DMS153 (cell line): Measurements from ENCODE around the gene CFAP74.
A peak's percentile ranks its signal among the peaks of the same experiment; 100 is the strongest.

ENCODE experiments used
- DNase-seq: peaks from one replicate; lab custom pipeline; 2025; lab: John Stamatoyannopoulos, UW

Gene CFAP74

DNA sequence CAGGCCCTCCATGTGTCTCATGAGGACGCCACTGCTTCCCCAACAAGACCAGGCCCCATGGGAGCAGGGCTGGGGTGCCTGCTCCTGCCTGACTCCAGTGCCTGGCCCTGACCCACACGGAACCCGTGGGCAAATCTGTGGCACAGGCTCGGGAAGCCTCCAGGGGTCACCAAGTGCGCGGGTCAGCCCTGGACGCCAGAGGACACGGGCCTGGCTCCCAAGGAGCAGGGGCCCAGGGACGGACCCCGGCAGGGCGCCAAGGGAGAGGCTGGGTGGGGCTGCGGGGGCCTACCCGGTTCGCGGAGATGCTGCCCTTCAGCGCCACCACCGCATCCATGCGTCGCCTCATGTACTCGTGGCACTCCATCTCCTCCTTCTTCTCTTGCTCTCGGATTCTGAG lies 31.9 kb downstream of the CFAP74 start:
- DNase-seq: no peak

DNA sequence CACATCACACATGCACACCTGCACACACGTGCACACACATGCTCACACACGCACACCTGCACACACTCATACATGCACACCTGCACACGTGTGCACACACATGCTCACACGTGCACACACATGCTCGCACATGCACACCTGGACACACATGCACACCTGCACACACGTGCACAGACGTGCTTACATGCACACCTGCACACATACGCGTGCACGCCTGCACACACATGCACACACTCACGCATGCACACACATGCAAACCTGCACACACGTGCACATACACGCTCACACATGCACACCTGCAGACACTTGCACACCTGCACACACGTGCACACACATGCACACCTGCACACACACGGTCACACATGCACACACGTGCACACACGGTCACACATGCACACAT lies 32.6 kb downstream of the CFAP74 start:
- no peak for DNase-seq

DNA sequence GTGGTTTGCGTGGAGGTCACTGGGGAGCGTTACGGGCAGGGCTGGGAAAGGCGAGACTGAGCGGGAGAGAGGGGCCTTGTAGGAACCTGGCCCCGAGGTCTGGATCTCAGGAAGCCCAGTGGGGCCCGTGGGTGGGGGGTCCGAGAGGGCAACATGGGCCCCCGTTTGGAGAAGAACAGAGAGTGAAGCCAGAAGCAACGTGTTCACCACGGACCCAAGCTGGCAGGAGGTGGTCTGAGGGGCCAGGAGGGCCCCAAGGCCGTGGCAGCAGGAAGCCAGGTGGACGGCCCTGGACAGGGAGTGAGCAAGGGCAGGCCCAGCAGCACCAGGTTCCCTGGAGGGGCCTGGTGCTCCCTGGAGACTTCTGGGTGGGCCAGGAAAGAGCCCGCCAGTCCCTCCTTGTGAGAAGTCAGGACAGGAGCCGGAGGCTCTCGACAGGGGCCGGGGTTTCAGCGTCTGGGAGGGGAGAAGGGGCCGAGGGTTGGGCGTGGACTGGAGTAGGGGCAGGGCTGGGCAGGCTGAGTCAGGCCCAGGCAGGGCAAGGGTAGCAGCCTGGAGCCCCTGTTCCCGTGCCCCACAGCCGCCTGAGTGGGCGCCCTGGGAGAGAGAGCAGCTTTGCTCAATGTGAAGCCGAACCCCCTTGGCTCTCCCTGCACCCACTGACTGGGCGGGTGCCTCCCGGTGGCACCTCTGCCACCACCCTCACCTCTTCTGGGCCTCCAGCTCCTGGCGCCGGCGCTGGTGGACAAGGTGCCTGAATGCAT lies 33.5 kb downstream of the CFAP74 start:
- DNase-seq: no peak

DNA sequence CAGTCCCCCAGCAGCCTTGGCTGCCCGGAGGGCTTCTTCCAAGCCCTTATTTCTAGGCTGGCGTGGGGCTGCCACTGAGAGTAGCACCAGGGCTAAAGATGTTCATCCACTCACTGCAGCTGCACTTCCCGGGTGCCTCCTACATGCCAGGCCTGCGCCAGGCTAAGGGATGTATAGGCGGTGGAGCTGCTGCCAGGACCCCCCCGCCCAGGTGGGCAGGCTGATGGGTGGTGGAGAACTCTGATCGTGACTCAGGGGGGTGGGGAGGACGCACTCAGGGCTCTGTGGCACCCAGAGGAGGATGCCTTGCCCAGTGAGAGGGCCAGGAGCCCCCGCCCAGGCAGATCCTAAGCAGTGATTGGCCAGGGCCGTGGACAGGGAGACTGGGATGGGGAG lies 34.1 kb downstream of the CFAP74 start:
- no peak for DNase-seq

DNA sequence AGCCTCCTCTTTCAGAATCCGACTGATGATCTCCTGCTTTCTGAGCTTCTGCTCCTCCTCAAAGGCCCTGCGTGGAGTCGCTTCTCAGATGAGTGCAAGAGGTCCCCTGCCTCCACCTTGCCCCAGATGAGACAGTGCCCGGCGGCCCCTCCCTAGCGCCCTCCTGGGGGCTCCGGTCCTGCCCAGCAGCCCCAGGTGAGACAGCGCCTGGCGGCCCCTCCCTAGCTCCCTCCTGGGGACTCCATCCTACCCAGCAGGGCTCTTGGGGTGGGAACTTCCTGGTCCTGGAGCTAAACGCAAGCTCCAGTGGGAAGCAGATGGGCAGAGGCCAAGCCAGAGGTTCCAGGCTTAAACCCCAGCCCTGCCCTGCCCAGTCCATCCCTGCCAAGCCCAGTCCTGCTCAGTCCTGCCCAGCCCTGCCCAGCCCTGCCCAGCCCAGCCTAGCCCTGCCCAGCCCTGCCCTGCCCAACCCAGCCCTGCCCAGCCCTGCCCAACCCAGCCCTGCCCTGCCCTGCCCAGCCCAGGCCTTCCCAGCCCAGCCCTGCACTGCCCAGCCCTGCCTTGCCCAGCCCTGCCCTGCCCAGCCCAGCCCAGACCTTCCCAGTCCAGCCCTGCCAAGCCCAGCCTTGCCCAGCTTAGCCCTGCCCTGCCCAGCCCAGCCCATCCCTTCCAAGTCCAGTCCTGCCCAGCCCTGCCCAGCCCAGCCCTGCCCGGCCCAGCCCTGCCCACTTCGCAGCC lies 34.6 kb downstream of the CFAP74 start:
- no peak for DNase-seq

DNA sequence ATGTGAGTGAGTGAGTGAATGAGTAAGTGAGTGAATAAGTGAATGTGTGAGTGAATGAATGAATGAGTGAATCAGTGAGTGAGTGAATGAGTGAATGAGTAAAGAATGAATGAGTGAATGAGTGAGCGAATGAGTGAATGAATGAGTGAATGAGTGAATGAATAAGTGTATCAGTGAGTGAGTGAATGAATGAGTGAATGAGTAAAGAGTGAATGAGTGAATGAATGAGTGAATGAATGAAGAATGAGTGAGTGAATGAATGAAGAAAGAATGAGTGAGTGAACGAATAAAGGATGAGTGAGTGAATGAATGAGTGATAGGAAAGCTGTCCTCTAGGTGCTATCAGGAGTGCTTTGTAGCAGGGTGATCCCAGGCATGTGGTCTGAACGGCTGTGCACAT lies 35.7 kb downstream of the CFAP74 start:
- no peak for DNase-seq

DNA sequence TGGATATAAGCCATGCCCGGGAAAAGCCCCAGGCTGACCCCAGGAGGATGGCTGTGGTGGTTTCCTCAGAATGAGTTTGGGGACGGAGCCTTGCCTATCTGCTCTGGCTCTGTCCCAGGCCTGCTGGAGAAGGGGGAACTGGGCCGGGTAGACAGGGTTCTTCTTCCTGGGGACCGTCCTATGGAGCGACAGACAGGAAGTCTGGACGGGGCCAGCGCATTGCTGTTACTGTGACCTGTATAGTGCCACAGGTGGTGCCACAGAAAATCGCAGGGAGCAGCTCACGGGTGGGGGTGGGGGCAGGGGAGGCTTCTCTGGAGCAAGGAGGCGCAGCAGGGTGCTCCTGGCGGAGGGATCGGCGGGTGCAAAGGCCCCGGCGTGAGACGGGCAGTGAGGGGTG lies 36.4 kb downstream of the CFAP74 start:
- no peak for DNase-seq

DNA sequence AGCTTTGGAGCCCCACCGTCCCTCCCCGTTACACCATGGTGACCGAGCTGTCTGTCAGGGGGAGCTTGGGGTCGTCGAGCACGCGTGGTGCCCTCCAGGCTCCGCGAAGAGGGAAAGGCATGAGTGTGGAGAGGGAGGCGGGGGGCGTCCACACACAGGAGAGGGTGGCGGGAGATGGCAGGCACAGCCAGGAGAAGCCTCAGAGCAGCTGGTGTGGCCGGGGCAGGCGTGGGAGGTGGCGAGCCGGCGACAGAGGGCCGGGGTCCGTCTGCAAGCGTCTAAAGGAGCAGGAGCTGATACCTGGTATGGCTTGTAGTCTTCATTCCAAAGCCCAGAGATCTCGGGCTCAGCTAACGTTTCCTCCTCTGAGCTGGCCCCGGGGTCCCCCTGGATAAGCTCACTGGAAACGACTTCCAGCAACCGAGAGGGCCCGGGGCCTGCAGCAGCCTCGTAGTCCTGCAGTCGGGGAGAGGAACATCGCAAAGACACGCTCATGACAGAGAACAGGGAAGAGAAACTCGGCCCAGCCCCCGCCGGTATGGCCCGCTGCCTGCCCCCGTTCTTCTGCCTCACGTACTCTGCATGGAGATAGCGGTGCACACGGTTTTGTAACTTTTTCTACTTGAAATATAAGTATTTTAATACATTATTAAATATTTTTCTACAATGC lies 37.4 kb downstream of the CFAP74 start:
- DNase-seq: no peak

DNA sequence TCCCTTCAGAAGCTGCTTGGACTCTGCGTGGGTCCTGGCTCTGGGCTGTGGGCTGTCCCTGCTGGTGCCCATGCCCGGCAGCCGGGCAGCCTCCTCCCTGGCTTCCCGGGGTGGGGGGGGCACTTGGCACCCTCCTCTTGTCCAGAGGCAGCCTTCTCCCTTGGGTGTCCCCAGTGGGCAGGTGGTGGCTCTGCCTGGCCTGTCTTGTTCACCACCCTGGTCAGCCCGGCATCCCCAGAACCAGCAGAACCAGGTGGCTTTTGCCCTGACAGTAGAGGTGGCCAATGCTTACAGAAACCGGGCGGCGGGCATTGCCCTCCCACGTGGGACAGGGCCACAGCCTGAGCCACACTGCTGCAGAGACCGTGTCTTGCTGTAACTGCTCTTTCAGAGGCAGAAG lies 38.0 kb downstream of the CFAP74 start:
- no peak for DNase-seq

DNA sequence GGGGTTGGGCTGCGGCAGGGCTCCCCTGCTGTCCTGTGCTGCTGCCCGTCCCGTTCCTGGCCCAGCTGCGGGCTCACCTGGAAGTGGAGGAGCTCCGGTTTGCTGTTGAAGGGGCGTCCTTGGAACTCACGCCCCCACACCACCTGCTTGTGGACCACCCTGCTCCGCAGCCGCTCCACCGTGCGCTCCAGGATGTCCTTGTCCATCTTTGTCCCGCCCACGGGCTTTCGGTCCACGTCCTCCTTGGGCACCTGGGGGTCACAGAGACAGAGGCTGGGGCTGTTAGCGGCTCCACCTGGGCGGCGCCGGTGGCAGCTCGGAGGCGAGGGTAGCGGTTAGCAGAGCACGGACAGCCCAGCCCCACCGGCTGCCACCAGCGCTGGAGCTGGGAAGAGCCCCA lies 38.8 kb downstream of the CFAP74 start:
- DNase-seq: no peak

DNA sequence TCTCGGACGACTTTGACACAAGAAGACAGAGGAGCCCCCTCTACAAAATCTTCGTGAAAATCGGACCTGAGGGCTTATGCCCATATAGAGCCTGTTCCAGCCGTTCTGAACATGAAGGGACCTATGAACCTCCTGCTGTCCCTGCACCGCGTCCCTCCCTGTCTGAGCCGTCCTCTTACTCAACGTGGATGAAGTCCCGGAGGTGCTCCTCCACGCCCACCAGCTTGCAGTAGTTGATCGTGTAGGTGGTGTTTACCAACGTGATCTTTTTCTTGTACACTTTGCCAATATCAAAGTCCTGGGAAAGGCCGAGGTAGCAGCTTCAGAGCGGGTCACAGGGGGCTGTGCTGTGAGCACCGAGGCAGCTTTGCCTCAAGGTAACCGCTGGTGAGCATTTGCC lies 40.0 kb downstream of the CFAP74 start:
- DNase-seq: no peak

DNA sequence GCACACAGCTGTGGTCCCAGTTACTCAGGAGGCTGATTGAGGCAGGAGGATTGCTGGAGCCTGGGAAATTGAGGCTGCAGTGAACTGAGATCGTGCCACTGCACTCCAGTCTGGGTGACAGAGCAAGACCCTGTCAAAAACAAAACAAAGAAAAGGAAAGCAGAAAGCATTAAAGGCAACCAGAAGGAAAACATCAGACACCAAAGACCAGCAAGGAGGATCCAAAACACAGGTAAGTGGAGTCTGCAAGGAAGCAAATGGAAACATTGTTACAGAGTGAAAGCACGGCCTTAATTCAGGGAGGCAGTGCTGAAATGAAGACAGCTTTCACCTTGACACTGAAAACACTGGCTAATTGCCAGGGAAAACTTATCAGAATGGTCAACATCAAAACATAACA lies 40.8 kb downstream of the CFAP74 start:
- DNase-seq: no peak

DNA sequence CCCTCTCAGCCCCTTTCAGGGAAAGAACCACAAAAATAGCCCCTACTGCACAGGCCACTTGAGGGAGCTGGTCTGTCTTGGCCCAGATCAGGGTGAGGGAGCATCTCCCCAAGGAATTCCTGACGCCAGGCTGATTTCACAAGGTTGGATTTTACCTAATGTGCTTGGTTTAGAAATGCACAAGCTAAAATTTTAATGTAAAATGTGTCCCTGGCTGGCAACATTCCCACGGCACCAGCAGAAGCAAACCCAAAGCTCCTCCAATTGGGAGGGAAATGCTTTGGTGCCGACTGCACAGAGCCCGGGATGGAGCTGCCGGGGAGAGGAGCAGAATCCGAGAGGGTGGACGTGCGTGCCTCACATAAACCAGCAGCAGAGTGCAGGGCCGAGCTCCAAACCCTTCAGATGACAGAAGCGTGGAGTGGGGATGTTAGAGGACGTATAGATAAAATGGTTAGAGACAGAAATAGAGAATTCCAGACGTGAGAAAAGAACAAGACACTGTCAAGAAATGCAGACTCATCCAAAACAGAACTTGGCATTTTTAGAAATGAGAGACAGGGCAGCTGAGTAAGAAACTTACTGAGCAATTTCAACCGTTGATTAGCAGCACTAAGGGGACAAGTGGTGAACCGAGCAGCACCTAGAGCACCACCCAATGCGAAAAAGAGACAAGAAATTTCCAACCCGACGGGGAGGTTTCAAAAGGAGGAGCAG lies 42.9 kb downstream of the CFAP74 start:
- DNase-seq: no peak

DNA sequence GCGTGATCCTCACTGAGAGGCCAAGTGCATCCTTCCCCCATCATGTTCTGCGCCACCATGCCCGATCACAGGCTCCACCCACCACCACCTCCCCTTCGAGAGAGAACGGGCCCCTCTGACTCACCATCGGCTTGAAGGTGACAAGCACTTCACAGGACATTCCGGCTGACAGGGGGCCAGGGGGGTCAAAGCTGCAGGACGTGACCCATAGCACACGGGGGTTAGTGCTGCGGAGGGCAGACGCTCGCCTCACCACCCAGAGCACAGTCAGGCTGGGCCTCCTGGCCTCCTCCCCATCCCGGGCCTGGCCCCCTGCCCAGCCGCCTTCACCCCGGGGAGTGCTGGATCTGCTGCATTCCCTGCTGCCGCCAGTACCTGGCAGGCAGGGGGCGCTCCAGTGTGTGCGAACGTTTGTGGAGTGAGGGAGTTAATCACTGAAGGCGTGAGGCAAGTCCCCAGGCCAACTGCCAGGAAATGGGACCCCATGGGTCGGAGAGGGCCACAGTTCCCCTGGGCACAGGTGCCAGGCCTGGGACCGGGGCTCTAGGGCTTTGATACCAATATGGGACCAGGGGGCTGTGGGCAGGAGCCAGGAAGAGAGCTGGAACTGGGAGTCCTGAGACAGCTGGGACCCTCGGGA lies 43.6 kb downstream of the CFAP74 start:
- peak; percentile 91 for DNase-seq

DNA sequence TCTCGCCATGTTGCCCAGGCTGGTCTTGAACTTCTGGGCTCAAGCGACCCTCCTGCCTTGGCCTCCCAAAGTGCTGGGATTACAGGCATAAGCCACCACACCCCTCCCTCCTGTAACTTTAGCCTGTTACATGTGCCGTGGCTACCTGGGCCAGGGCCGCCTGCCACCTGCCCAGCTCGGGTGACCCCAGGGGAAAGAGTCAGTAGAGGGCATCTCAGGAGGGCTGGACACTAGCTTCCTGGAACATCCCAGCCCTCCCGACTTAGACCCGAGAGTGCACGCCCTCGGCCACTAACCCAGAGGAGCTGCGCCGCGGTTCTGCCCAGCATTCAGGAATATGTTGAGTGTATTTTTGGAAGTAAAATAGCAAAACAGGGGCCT lies 44.1 kb downstream of the CFAP74 start:
- DNase-seq: no peak

DNA sequence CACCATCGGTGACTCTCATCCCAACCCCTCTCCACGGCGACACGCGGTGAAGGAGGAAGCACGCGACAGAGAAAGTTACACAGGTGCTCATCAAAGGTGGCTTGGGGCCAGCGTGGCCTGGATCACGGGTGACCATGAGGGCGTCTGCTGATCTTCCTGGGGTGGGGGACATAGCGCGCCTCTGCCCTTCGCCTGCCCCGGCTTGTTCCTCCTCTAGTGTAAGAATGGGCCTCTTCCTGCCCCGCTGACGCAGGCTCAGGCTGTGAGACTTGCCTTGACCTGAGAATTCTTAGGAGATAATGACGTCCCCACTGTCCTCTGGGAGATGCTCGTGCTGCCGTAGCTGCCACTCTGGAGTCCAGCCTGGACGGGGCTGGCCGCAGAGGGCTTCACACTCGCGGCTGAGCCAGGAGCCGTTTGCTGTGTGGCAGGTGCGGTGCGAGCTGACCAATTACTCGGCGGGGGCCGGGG lies 45.5 kb downstream of the CFAP74 start:
- no peak for DNase-seq

DNA sequence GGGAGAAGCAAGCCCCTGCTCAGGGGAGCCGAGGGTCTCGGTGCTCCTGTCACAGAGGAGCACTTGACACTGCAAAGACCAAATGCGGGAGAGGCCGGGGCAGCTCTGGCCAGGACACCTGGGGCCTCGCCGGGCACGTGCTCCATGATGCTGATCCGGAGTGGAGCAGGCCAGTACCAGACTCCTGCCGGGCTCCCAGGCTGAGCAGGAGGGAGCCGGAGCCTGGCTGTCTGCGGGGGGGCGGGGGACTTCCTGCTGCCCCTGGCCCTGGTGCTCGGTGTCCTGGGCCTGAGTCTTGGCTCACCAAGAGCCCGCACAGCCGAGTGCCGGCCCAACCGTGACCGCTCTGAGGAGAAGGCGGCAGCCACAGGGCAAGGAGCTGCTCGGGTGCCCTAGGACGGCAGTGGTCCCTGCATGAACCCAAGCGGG lies 46.0 kb downstream of the CFAP74 start:
- no peak for DNase-seq

DNA sequence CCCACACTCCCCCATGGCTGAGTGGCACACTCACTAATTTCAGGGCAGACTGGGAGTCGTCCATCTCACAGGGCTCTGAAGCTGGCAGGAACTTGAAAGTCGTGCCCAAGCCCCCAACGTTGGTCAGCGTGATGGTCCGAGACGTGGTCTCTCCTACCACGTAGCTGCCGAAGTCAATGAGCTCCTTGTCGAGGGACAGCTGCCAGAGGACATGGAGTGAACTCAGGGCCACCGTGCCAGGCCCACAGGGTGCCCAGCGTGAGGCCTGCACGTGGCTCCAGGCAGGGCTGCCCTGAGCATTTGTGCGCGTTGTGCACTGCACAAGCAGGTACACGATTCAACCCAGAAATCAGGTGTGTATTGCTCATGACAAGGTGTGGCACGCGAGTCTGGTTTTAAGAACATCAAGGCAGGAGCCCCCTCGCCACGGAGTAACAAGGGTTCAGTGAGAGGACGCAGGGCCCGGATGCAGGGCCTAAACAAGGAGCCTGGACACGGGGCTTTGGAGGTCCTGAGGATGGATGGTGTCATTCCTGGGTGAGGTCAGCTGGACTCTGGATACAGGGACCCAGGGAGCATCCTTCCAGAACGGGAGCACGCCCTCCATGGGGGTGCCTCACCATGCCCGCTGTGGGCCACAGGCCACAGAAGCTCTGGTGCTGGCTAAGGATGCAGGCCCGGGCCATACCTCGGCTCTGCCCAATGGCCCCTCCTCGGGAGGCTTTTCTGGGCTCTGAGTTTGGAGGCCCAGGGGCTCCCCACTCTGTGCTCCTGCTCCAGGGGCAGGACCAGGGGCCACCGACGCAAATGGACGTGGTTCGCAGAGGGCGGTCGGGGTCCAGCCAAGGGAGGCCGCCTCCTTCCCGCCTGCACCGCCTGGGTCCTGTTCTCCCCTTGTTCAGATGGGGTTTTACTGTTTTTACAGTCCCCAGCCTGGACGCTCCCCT lies 46.7 kb downstream of the CFAP74 start:
- DNase-seq: no peak

DNA sequence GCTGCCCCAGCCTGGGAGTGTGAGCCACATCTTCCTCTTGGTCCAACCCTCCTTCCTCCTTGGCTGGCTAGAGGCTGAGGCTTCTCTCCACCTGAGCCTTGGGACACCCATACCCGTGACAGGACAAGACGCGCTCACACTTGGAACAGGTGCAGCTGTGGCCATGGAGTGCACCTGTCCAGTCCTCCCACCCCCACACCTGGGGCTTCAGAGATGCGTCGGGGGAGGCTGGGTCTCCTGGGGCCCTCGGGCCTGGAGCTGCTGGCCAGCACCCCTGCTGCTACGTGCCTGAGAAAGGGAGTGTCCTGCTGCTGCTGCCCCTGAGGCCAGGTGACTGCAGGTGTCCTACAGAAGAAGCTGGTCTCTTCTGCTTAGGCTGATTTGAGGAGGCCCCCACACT lies 47.5 kb downstream of the CFAP74 start:
- DNase-seq: no peak

DNA sequence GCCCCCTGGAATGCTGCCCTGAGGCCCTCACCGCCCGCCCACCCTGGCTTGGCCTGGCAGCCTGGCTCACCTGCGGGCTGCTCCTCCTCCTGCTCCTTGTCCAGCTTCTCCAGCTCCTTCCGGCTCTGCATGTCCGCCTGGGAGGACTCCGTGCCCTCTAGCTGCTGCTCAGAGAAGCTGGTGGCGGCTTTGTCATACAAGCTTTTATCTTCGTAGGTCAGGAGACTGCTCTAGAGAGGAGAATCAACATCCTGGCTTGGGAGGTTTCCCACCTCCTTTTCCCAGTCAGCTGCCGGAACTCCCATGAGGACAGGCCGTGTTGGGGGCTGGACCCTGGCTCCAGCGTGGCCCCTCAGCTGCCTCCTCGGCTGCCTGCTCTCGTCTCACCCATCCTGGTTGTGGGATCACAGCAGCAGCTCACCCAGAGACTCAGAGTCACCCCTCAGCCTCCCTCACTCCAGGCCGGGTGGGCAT lies 47.9 kb downstream of the CFAP74 start:
- DNase-seq: no peak
